GM23338 (cell line): ENCODE results near the gene OR13A1.

Experiments used
- CREB1 ChIP-seq: fragments of 250-450 bp; sonication (Bioruptor Pico); IDR thresholded peaks from 2 replicates; pipeline ENCODE4 v1.5.0; 2020; ENCODE audit warnings: low read depth, mild to moderate bottlenecking, moderate library complexity
- EZH2 ChIP-seq: fragments of 200-600 bp; sonication (generic); IDR thresholded peaks from one replicate; pipeline ENCODE4 v1.8.0; 2017; ENCODE audit warnings: antibody characterized with exemption, mild to moderate bottlenecking, low read depth; ENCODE audit not compliant: unreplicated experiment
- EZH2phosphoT487 ChIP-seq: fragments of 200-600 bp; sonication (generic); IDR thresholded peaks from one replicate; pipeline ENCODE4 v1.8.1; 2018; ENCODE audit warnings: antibody characterized with exemption; ENCODE audit not compliant: unreplicated experiment
- NANOG ChIP-seq: IDR thresholded peaks from 2 replicates; pipeline ENCODE4 v1.6.1; 2016; ENCODE audit warnings: antibody characterized with exemption, borderline replicate concordance
- POLR2AphosphoS5 ChIP-seq: IDR thresholded peaks from 2 replicates; pipeline ENCODE4 v1.6.1; 2016; ENCODE audit warnings: antibody characterized with exemption, low read depth
- REST ChIP-seq: IDR thresholded peaks from one replicate; pipeline ENCODE4 v1.6.1; 2018; ENCODE audit warnings: antibody characterized with exemption; ENCODE audit not compliant: unreplicated experiment
- ZNF114 ChIP-seq: fragments of 250-450 bp; sonication (Bioruptor Pico); IDR thresholded peaks from 2 replicates; pipeline ENCODE4 v1.5.0; 2020; ENCODE audit warnings: mild to moderate bottlenecking, moderate library complexity
- TF ChIP-seq, protein P1 (sequence below), 2 experiments: fragments of 200-600 bp in 1 of 2; sonication (generic) in 1 of 2; conservative IDR thresholded peaks; 2 replicates each; pipeline versions ENCODE4 v1.5.1 to v1.6.1; 2016 to 2017; ENCODE audit warnings: antibody characterized with exemption in 2 of 2, low read depth in 2 of 2, mild to moderate bottlenecking in 2 of 2, moderate library complexity in 1 of 2

DNA sequence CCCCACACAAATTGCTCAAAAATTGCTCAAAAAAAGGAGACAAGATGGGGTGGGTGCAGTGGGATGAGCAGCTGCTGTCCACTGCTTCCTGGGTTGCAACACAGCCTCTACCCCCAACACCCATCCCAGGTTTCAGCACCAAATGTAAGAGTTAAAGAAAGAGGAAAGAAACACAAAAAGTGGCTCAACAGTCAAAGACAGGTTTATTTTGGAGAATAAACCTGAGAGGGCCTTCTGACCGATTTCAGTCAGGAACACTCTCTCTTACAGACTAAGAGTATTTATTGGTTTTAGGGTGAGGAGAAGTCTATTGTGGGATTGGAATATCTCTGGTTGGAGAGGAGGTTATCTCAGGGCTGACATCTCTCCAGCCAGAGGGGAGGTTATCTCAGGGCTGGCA is 28.4 kb downstream of the OR13A1 start:
- no peak for TF ChIP-seq ZNF114
- TF ChIP-seq POLR2AphosphoS5, result no peak
- TF ChIP-seq, protein P1, sequence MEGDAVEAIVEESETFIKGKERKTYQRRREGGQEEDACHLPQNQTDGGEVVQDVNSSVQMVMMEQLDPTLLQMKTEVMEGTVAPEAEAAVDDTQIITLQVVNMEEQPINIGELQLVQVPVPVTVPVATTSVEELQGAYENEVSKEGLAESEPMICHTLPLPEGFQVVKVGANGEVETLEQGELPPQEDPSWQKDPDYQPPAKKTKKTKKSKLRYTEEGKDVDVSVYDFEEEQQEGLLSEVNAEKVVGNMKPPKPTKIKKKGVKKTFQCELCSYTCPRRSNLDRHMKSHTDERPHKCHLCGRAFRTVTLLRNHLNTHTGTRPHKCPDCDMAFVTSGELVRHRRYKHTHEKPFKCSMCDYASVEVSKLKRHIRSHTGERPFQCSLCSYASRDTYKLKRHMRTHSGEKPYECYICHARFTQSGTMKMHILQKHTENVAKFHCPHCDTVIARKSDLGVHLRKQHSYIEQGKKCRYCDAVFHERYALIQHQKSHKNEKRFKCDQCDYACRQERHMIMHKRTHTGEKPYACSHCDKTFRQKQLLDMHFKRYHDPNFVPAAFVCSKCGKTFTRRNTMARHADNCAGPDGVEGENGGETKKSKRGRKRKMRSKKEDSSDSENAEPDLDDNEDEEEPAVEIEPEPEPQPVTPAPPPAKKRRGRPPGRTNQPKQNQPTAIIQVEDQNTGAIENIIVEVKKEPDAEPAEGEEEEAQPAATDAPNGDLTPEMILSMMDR (conservative IDR thresholded peaks at IDR 0.05; ENCODE audit: low read depth in 2 of 2), result no peak
- no peak for TF ChIP-seq EZH2
- TF ChIP-seq EZH2phosphoT487, result no peak
- TF ChIP-seq NANOG, result no peak
- no peak for TF ChIP-seq CREB1 (CRISPR knock-in tag)
- no peak for TF ChIP-seq REST
